ENCODE results near the gene WLS.
"Not testable (repeated sequence)": the region's sequence is repeated elsewhere in the genome, so short reads cannot be mapped to it uniquely, and the experiment has no call there.

The WLS gene

DNA sequence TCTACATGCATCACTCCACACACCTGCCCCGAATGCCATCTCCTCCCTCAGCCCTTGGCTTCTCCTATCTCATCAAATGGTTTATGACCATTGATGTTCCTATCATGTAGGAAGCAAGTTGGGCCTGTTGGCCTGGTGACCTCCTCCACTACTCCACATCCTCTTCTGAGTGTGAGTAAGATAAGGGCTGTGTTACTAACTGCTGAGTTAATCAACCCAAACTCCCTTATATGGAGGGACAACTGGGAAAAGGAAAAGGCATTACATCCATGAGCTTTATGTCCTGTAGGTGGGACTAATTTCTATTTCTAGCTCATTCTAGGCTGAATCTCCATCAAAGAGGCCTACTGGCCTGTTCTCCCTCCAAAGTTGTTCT, 57.6 kb downstream of the WLS start:
- Histone ChIP-seq H3K79me1 (ENCODE audit: low read depth, low read length) (no peaks in the 10 kb centered on the region), H3K4me1 (ENCODE audit: control insufficient read depth in 2 of 2, insufficient read depth in 1 of 2, low read depth in 1 of 2, low read length in 2 of 2) (peaks cover 11 to 20% of the 10 kb centered on the region in 2 donors), H2BK120ac (ENCODE audit: low read depth, low read length) (no peak overlapping the region), H3K9me3 (replicated peaks in 1 of 2; ENCODE audit: control insufficient read depth in 2 of 2, insufficient read depth in 1 of 2, low read depth in 1 of 2, low read length in 2 of 2) (peaks cover 2 to 15% of the 10 kb centered on the region in 2 donors), H3K18ac (ENCODE audit: low read length) (peak overlapping the region; percentile 15), H4K91ac (ENCODE audit: low read depth, low read length, poor library complexity) (no peak overlapping the region), H2BK5ac (ENCODE audit: low read length) (no peak overlapping the region), H3K4ac (ENCODE audit: low read length) (no peak overlapping the region), H3K27me3 (ENCODE audit: control insufficient read depth in 3 of 3, insufficient read depth in 3 of 3, low read depth in 1 of 3, low read length in 3 of 3) (no peaks in the 10 kb centered on the region), H2AFZ (ENCODE audit: low read length) (no peak overlapping the region), H3K14ac (ENCODE audit: low read length) (no peak overlapping the region), H3K9ac (ENCODE audit: low read depth, low read length, poor library complexity) (no peak overlapping the region), H3K36me3 (replicated peaks in 1 of 2; ENCODE audit: control insufficient read depth in 2 of 2, insufficient read depth in 2 of 2, low read length in 2 of 2) (peaks cover 0 to 43% of the 10 kb centered on the region in 2 donors), H3K23ac (ENCODE audit: low read depth, low read length, poor library complexity) (no peak overlapping the region), H2BK15ac (ENCODE audit: low read length) (no peak overlapping the region), H2AK5ac (ENCODE audit: low read depth, low read length) (no peak overlapping the region), H3K4me2 (ENCODE audit: insufficient read depth, low read length, poor library complexity, severe bottlenecking) (no peak overlapping the region), H4K8ac (ENCODE audit: low read depth, low read length) (no peak overlapping the region), H3K27ac (replicated peaks; ENCODE audit: low read length) (no peak overlapping the region), H3K4me3 (ENCODE audit: low read length in 2 of 2) (no peak overlapping the region), H2BK12ac (ENCODE audit: low read length) (no peak overlapping the region)
- DNase-seq (ENCODE audit: low spot score), result no peak
- WGBS, 2 donors (ENCODE audit: extremely low coverage in 2 of 2, insufficient read length in 2 of 2, insufficient replicate concordance in 1 of 2), result no CpG with 5 or more reads among the region's 1 CpG

DNA sequence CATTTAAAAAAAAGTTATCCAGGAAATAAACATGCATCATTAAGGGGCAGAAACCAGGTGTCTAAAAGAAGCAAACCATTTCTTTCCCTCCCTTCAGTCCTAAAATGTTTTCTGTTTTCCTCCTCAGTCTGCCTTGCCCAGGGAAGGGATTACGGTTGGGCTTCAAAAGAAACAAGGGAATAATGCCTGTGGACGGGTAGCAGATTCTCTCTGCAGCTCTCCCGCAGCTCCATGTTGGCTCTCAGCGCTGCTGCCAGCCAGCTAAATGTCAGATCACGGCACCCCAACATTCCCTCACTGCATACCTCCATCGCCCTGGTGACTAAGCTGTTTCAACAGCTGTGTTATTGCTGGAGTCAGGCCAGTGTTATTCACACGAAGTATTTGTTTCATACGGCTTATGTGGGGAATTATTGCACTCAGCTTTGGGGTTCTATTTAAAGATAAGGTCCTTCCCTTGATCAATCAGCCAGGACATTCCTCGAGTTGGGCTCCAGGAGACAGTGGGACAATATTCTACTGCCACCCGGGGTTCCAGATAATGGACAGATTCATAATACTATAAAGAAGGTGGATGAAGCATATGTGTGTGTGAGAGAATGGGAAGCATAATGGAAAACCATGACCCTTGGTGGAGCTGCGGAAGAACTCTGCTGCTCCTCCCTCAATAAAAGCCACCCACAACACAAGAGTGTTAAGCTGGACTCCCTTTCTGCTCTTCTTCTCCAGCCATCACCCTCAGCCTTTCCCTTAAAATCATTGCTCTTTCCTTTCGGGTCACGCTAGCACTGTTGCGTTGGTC, 58.2 kb downstream of the WLS start:
- Histone ChIP-seq H4K8ac (ENCODE audit: low read depth, low read length) (no peak overlapping the region), H2BK12ac (ENCODE audit: low read length) (no peak overlapping the region), H3K9me3 (replicated peaks in 1 of 2; ENCODE audit: control insufficient read depth in 2 of 2, insufficient read depth in 1 of 2, low read depth in 1 of 2, low read length in 2 of 2) (peaks cover 2 to 15% of the 10 kb centered on the region in 2 donors), H3K23ac (ENCODE audit: low read depth, low read length, poor library complexity) (no peak overlapping the region), H3K27me3 (ENCODE audit: control insufficient read depth in 3 of 3, insufficient read depth in 3 of 3, low read depth in 1 of 3, low read length in 3 of 3) (no peaks in the 10 kb centered on the region), H3K79me1 (ENCODE audit: low read depth, low read length) (no peaks in the 10 kb centered on the region), H3K4me2 (ENCODE audit: insufficient read depth, low read length, poor library complexity, severe bottlenecking) (peak overlapping the region; percentile 27), H3K9ac (ENCODE audit: low read depth, low read length, poor library complexity) (no peak overlapping the region), H2BK15ac (ENCODE audit: low read length) (no peak overlapping the region), H3K4ac (ENCODE audit: low read length) (no peak overlapping the region), H2BK120ac (ENCODE audit: low read depth, low read length) (no peak overlapping the region), H2AK5ac (ENCODE audit: low read depth, low read length) (no peak overlapping the region), H4K91ac (ENCODE audit: low read depth, low read length, poor library complexity) (no peak overlapping the region), H3K18ac (ENCODE audit: low read length) (peak overlapping the region; percentile 15), H2AFZ (ENCODE audit: low read length) (no peak overlapping the region), H3K4me3 (ENCODE audit: low read length in 2 of 2) (no peak overlapping the region), H3K27ac (replicated peaks; ENCODE audit: low read length) (no peak overlapping the region), H3K14ac (ENCODE audit: low read length) (no peak overlapping the region), H2BK5ac (ENCODE audit: low read length) (no peak overlapping the region), H3K4me1 (ENCODE audit: control insufficient read depth in 2 of 2, insufficient read depth in 1 of 2, low read depth in 1 of 2, low read length in 2 of 2) (peaks cover 11 to 20% of the 10 kb centered on the region in 2 donors), H3K36me3 (replicated peaks in 1 of 2; ENCODE audit: control insufficient read depth in 2 of 2, insufficient read depth in 2 of 2, low read length in 2 of 2) (peaks cover 0 to 37% of the 10 kb centered on the region in 2 donors)
- no CpG with 5 or more reads among the region's 14 CpGs for WGBS, 2 donors (ENCODE audit: extremely low coverage in 2 of 2, insufficient read length in 2 of 2, insufficient replicate concordance in 1 of 2)
- DNase-seq (ENCODE audit: low spot score), result peak; percentile 32

DNA sequence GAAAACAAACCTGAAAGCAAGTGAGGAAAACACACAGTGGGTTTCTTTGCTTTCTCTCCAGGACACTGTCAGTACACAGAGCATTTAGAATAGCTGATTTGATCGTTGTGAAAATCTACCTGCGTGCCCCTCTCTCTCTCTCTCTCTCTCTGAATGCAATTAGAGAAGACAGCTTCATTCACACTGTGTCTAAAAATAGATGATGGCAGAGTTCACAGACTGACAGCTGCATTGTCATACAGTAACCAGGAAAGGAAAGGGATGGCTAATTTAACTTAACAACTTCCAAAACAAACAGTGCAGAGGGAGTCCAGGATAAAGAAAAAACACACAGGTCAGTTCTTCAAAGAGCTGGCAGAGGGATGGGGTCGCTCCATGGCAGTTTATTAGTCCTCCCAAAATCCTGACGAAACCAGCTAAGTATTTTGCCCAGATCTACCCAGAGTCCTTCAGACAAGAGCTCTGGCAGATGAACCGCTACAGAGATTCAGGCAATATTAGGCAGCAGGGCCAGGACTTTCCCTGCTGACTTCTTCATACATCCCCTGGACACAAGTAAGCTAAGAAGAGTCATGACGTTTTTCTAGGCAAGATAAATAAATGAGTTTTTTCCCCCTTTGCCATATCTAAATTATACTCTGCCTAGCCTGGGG, 58.9 kb downstream of the WLS start:
- Histone ChIP-seq H3K4me1 (ENCODE audit: control insufficient read depth in 2 of 2, insufficient read depth in 1 of 2, low read depth in 1 of 2, low read length in 2 of 2) (peaks cover 11 to 20% of the 10 kb centered on the region in 2 donors), H4K91ac (ENCODE audit: low read depth, low read length, poor library complexity) (no peak overlapping the region), H3K4ac (ENCODE audit: low read length) (no peak overlapping the region), H3K4me3 (ENCODE audit: low read length in 2 of 2) (no peak overlapping the region), H3K4me2 (ENCODE audit: insufficient read depth, low read length, poor library complexity, severe bottlenecking) (no peak overlapping the region), H3K23ac (ENCODE audit: low read depth, low read length, poor library complexity) (no peak overlapping the region), H3K9ac (ENCODE audit: low read depth, low read length, poor library complexity) (no peak overlapping the region), H4K8ac (ENCODE audit: low read depth, low read length) (no peak overlapping the region), H3K14ac (ENCODE audit: low read length) (no peak overlapping the region), H2BK120ac (ENCODE audit: low read depth, low read length) (no peak overlapping the region), H3K27ac (replicated peaks; ENCODE audit: low read length) (no peak overlapping the region), H3K18ac (ENCODE audit: low read length) (no peak overlapping the region), H3K9me3 (replicated peaks in 1 of 2; ENCODE audit: control insufficient read depth in 2 of 2, insufficient read depth in 1 of 2, low read depth in 1 of 2, low read length in 2 of 2) (peaks cover 2 to 12% of the 10 kb centered on the region in 2 donors), H2BK12ac (ENCODE audit: low read length) (no peak overlapping the region), H3K79me1 (ENCODE audit: low read depth, low read length) (no peaks in the 10 kb centered on the region), H2BK5ac (ENCODE audit: low read length) (no peak overlapping the region), H2BK15ac (ENCODE audit: low read length) (no peak overlapping the region), H2AK5ac (ENCODE audit: low read depth, low read length) (no peak overlapping the region), H3K36me3 (replicated peaks in 1 of 2; ENCODE audit: control insufficient read depth in 2 of 2, insufficient read depth in 2 of 2, low read length in 2 of 2) (peaks cover 0 to 37% of the 10 kb centered on the region in 2 donors), H2AFZ (ENCODE audit: low read length) (no peak overlapping the region), H3K27me3 (ENCODE audit: control insufficient read depth in 3 of 3, insufficient read depth in 3 of 3, low read depth in 1 of 3, low read length in 3 of 3) (no peaks in the 10 kb centered on the region)
- no peak for DNase-seq (ENCODE audit: low spot score)
- no CpG with 5 or more reads among the region's 6 CpGs for WGBS, 2 donors (ENCODE audit: extremely low coverage in 2 of 2, insufficient read length in 2 of 2, insufficient replicate concordance in 1 of 2)

DNA sequence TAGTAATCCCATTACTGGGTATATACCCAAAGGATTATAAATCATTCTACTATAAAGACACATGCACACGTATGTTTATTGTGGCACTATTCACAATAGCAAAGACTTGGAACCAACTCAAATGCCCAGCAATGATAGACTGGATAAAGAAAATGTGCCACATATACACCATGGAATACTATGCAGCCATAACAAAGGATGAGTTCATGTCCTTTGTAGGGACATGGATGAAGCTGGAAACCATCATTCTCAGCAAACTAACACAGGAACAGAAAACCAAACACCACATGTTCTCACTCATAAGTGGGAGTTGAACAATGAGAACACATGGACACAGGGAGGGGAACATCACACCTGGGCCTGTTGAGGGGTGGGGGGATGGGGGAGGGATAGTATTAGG, 60.5 kb downstream of the WLS start:
- H2BK15ac ChIP-seq (ENCODE audit: low read length); H4K91ac ChIP-seq (ENCODE audit: low read depth, low read length, poor library complexity); H3K27me3 ChIP-seq (ENCODE audit: control insufficient read depth in 3 of 3, insufficient read depth in 3 of 3, low read depth in 1 of 3, low read length in 3 of 3): not testable (repeated sequence)

More for the DNA sequence above, 60.5 kb downstream of the WLS start:
- not testable (repeated sequence) for H3K4me2 ChIP-seq (ENCODE audit: insufficient read depth, low read length, poor library complexity, severe bottlenecking); H2BK5ac ChIP-seq (ENCODE audit: low read length); H2AK5ac ChIP-seq (ENCODE audit: low read depth, low read length); H2AFZ ChIP-seq (ENCODE audit: low read length); H2BK12ac ChIP-seq (ENCODE audit: low read length); H3K4me3 ChIP-seq (ENCODE audit: low read length in 2 of 2); H3K9me3 ChIP-seq (replicated peaks in 1 of 2; ENCODE audit: control insufficient read depth in 2 of 2, insufficient read depth in 1 of 2, low read depth in 1 of 2, low read length in 2 of 2); H3K18ac ChIP-seq (ENCODE audit: low read length); H3K27ac ChIP-seq (replicated peaks; ENCODE audit: low read length); H3K9ac ChIP-seq (ENCODE audit: low read depth, low read length, poor library complexity); H3K23ac ChIP-seq (ENCODE audit: low read depth, low read length, poor library complexity); H3K4ac ChIP-seq (ENCODE audit: low read length); H4K8ac ChIP-seq (ENCODE audit: low read depth, low read length); H3K79me1 ChIP-seq (ENCODE audit: low read depth, low read length); H2BK120ac ChIP-seq (ENCODE audit: low read depth, low read length); DNase-seq (ENCODE audit: low spot score); H3K14ac ChIP-seq (ENCODE audit: low read length)
- Histone ChIP-seq H3K36me3 (replicated peaks in 1 of 2; ENCODE audit: control insufficient read depth in 2 of 2, insufficient read depth in 2 of 2, low read length in 2 of 2) (peaks cover 0 to 38% of the 10 kb centered on the region in 2 donors), H3K4me1 (ENCODE audit: control insufficient read depth in 2 of 2, insufficient read depth in 1 of 2, low read depth in 1 of 2, low read length in 2 of 2) (peaks cover 11 to 20% of the 10 kb centered on the region in 2 donors)
- no CpG with 5 or more reads among the region's 1 CpG for WGBS, 2 donors (ENCODE audit: extremely low coverage in 2 of 2, insufficient read length in 2 of 2, insufficient replicate concordance in 1 of 2)
